ENCODE results near the gene LONP1.
"Not testable (repeated sequence)": the region's sequence is repeated elsewhere in the genome, so short reads cannot be mapped to it uniquely, and the experiment has no call there.

Gene LONP1

DNA sequence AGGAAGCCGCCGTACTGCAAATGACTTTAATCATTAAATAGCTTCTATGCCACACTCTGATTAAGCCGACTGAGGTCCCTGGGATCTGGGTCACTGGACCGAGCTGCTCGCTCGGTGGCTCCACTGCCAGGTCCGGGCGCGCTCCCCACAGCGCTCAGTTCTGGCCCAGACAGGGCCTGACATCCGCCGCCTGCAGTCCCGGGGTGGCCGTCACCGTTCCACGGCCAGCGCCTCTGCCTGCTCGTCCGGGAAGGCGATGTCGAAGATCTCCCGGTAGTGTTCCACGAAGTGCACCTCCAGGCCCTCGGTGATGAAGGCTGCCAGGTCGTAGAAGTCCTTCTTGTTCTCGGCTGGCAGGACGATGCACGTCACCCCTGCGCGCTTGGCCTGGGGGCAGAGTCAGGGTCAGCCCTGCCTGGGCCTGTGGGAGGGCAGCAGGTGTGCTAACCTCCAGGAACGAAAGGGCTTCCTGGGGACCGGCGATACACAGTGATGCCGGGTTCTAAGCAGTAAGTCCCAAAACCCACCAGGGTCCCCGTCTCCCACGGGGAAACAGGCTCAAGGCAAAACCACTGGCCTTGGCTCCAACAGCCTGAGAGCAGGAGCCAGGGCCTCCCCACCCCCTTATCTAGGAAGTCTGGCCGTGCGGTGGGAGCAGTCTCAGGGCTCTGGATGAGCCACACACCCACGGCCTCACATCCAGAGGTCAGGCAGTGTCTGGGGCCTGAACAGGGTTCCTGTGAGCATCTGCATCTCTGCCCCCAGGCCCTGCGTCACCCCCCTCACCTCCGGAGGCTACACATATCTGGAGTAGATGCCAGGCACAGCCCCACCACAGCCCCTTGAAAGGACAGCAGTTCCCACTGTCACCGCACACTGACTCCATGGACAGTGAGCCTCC is 27.9 kb downstream of the LONP1 start:
- DNase-seq = no peak

DNA sequence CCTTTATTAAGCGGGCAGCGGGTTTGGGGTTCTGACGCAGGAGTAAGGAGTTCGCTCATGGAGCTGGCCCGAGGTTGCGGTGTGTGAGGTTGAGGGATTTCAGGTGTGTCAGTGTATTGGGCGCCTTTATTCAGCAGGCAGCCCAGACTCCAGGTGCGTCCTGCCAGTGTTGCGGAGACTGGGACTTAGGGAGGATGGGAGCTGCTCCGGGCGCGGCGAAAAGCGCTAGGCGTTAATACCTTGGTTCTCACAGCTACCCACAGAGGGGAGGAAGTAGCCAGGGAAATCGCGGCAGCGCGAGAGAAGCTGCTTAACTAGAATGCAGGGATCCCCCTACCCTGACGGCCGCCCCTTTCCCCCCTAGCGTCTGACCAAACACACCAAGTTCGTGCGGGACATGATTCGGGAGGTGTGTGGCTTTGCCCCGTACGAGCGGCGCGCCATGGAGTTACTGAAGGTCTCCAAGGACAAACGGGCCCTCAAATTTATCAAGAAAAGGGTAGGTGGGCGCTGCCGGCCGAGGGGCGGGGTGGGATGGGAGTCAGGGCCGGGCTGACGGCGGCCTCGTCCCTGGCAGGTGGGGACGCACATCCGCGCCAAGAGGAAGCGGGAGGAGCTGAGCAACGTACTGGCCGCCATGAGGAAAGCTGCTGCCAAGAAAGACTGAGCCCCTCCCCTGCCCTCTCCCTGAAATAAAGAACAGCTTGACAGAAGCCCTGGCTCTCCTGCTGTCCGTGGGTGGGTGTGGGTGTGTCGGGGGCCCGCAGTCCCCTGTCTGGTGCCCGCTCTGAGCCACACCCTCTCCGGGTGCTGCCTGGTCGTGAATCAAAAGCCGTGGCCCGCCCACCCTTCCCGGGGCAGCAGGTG is 28.8 kb downstream of the LONP1 start:
- peak in 1 of 2 donors; percentile 12 for DNase-seq

DNA sequence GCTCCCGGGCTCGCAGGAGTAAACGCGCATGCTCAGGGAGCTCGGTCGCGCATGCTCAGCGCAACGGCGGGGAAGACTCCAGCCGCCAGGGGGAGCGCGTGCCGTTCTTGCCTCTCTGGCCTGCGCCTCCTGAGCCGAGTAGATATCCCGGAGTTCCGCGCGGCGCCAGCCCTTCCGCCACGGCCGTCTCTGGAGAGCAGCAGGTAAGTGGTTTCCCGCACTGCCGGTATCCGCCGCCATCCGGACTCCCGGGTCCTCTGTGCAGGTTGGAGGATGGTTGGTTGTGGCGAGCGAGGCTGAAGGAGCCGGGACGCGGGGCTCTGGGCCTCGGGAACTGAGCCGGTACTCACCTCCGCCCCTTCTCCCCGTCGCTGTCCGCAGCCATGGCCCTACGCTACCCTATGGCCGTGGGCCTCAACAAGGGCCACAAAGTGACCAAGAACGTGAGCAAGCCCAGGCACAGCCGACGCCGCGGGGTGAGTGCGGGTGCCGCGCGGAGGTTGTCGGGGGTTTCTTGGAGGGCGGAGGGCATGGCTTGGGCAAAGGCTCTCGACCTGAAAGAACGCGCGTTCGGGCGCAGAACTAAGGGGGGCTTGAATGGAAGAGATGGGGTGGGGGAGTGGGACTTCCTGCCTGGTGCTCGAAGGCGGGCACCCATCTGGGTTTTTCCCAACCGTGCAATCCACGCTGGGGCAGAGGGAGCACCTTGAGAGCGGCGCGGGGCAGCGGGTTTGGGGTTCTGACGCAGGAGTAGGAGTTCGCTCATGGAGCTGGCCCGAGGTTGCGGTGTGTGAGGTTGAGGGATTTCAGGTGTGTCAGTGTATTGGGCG is 29.6 kb downstream of the LONP1 start, which contains the start of gene RPL36:
TSS of gene RPL36 (plus strand) at position 171 of the 830 bp plus-strand sequence. CDS start at position 384, 213 bp downstream.
- DNase-seq = peak; percentile 94 to 100

DNA sequence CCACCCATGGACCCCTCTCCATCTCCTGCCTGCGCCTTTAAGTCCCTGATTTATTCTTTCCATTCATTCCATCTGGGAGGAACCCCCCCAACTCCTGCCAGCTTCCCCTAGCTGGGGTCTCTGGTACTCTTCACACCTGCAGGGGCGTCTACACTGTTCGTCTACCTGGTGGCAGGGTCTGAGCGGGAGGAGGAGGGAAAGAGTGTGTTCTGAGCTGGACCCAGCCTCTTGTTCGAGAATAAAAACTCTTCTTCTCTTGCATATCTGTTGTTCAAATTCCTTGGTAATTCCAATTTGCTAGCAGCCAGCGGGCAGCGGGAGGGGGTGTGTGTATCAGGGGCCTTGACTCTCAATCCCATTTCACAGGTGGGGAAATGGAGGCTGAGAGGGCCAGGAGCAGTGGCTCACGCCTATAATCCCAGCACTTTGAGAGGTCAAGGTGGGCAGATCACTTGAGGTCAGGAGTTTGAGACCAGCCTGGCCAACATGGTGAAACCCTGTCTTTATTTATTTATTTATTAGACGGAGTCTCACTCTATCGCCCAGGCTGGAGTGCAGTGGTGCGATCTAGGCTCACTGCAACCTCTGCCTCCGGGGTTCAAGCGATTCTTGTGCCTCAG is 31.6 kb downstream of the LONP1 start:
- not testable (repeated sequence) for DNase-seq

DNA sequence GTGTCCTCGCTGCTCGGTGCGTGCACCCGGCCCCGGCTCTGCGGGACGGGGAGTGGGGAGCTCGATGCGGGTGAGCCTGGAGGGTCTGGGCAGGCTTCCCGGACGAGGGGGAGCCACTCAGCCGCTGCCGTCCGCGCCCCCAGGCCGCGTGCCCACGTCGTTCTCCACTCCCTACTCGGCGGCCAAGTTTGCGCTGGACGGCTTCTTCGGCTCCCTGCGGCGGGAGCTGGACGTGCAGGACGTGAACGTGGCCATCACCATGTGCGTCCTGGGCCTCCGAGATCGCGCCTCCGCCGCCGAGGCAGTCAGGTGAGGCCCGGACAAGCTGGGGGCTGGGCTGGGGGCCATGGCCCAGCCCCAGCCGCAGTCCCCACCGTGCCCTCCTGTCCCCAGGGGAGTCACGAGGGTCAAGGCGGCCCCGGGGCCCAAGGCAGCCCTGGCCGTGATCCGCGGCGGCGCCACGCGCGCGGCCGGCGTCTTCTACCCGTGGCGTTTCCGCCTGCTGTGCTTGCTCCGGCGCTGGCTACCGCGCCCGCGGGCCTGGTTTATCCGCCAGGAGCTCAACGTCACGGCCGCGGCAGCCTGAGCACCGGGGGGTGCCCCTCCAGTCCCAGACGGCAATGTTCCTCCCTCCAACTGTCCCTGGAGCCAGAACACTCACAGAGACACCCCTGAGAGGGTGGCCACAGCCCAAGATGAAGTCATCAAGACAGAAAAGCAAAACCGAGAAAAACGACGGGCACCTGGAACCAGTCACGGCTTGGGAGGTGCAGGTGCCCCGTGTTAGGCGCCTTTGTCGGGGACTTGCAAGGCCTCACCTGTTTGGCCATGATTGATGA is 32.4 kb downstream of the LONP1 start:
- DNase-seq = no peak

DNA sequence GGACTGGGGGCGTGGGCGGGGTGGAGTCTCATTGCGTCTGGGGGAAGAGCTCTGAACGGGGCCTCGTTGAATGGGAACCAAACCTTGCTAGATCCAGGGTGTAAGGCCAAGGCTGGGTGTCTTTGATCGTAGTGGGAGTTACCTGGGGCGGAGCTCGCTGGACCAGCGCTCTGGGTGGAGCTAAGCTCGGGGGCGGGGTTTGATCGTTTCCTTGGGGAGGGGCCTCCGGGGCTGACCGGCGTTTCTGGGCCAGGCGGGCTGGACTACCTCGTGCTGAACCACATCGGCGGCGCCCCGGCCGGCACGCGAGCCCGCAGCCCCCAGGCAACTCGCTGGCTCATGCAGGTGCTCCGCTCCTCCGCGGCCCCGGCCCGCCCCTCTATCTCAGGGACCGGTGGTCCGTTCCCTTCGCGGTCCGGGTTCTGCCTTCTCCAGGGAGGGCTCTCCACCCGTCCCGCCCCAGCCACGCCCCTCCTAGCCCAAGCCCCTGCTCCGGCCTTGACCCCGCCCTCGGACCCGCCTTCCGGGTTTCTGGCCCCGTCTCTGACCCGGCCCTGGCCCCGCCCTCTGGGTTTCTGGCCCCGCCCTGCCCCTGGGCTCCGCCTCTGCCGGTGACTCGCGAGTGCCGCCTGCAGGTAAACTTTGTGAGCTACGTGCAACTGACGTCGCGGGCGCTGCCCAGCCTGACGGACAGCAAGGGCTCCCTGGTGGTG is 33.1 kb downstream of the LONP1 start:
- peak; percentile 93 to 100 for DNase-seq

DNA sequence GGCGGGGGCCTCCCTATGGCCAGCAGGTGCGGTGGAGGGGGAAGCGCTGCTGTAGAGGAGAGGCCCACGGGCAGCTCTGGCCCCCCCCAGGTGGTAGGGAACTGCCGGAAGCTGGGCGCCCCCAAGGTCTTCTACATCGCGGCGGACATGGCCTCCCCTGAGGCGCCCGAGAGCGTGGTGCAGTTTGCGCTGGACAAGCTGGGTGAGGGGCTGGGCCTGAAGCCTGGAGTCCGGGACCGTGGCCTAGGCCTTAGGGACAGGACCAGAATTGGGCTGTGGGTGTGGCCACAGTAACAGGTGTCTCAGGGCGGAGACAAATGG is 33.7 kb downstream of the LONP1 start:
- DNase-seq = no peak

DNA sequence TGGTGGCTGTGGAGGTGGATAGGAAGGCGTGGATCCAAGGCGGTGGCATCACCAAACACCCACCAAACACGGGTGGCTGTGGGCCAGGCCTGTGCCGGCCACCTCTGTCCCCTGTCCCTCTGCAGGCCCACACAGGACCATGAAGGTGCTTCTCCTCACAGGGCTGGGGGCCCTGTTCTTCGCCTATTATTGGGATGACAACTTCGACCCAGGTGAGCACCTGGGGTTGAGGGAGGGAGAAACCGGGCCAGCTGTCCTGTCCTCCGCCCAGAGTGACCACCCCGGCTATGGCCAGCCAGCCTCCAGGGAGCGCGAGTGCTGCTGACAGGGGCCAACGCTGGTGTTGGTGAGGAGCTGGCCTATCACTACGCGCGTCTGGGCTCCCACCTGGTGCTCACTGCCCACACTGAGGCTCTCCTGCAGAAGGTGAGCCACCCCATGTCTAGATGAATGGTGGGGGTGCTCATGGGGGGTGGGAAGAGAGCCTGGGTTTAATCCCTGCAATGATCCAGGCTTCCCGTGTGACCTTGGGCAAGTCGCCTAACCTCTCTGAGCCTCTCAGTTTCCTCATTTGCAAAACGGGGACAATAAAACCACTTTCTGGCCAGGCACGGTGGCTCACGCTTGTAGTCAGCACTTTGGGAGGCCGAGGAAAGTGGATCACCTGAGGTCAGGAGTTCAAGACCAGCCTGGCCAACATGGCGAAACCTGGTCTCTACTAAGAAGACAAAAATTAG is 35.1 kb downstream of the LONP1 start:
- no peak for DNase-seq

DNA sequence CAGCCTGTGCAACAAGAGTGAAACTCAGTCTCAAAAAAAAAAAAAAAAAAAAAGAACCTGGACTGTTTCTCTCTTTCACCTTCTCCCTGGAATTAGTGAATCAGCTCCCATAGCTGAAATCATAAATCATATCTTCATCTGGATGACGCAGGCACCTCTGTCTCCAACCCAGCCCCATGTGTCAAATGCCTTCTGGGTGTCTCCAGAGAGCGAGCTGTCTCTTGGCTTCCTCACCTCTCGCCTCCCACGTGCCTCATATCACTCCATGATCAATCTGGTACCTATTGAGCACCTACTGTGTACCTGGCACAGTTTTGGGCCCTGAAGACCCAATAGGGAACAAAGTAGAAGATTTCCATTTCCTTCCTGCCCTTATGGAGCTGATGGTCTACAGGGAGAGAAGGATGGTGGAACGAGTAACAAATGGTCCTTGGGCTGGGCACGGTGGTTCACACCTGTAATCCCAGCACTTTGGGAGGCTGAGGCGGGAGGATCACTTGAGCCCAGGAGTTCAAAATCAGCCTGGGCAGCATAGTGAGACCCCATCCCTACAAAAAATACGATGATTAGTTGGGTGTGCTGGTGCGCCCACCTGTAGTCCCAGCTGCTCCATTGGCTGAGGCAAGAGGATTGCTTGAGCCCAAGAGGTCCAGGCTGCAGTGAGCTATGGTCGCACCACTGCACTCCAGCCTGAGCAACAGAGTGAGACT is 36.6 kb downstream of the LONP1 start:
- DNase-seq = no peak

DNA sequence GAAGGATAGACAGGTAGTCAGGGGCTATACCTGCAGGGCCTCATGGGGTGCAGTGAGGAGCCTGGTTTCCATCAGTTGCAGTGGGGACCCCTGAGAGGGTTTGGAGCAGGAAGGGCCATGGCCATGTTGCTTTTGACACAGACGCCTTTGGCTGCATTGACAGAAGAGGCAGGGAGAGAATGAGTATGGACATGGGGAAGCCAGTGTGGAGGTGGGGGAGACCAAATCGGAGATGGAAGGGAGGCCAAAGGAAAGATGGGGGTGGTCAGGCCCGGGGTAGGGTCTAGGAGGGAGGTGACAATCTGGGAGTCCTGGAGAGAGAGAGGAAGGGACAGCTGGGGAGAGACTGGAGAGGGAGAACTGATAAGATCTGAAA is 37.9 kb downstream of the LONP1 start:
- DNase-seq = no peak

DNA sequence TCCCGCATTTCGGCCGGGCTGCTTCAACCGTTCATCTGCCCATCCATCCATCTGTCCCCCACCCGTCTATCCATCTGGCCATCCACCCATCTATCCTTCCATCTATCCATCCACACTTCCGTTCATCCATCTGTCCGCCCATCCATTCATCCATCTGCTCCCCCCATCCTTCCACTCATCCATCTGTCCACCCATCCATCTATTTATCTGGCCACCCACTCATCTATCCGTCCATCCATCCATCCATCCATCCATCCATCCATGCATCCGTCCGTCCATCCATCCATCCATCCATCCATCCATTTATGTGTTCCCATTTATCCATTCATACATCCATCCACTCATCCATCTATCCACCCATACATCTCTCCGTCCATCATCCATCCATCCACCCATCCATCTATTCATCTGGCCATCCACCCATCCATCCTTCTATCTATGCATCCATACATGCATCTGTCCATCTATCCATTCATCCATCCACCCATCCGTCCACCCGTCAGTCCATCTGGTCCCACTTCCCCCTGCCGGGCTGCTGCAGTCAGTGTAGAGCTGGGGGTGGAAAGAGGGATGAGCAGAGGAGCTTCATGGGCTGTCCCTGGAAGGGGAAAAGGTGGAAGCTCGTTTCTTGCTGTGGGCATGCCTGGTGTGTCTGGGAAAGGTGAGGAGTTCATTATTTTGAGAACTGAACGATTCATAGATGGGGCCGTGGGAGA is 38.4 kb downstream of the LONP1 start:
- no peak for DNase-seq

DNA sequence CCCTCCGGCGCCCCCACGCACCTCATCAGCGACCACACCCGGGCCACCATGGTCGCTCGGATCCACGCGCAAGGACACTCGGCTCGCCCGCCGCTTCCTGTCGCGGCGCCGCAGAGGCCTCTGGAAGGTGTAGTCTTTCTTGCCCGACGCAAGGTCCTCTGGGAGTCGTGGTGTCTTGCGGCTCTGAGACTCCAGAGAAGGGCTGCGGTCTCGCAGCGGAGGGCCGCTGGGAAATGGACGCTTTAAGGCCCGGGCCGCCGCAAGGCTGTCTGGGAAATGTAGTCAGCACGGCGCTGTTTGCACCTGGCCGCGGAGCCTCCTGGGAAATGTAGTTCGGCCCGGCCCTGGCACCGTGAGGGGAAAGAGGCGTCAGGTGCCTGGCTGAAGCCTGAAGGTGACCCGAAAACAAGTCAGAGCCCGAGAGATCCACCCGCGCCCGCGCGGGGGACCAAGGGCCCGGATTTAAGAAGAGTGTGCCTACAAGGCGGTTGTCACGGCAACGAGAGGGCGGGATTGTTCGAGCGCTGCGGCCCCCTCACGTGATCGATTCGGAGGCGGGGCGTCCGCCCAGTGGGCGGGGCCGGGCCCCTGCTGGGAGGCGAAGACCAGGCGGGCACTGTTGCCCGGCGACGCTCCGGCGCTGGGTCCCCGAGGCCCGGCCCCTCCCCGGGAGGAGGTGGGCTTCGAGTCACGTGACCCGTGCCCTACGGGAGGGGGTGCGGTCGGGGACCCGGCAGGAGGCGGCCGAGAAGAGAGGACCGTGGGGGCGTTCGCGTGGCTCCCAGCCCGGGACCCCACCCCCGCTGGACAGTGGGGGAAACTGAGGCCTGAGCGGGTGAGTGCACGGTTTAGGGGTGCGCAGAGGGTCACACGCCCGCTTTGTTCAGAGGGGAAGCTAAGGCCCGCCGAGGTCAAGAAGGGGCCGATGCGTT is 39.2 kb downstream of the LONP1 start, which contains the start of the genes HSD11B1L and MICOS13:
TSS of gene HSD11B1L (plus strand) at position 591 of the 932 bp plus-strand sequence. CDS start 3,806 bp downstream, outside the sequence.
TSS of gene MICOS13 (minus strand) at position 80 of the 932 bp plus-strand sequence. CDS start at position 50, 30 bp downstream.
- DNase-seq = peak; percentile 97 to 99

DNA sequence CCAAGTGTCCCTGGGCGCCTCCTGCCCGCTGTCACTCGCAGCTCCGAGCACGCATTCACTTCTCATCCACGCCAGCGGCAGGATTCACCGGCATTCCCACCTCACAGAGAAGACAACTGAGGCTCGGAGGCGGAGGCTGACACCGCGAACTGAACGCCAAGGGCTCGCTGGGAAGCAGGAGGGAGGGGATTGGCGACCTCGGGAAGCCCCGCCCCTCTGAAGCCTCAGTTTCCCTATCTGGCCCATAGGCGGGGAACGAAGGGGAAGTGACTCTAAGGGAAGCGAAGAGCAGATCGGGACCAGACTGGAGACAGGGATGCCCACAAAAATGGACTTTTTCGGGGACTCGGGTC is 39.9 kb downstream of the LONP1 start:
- peak in 1 of 2 donors; percentile 16 for DNase-seq

DNA sequence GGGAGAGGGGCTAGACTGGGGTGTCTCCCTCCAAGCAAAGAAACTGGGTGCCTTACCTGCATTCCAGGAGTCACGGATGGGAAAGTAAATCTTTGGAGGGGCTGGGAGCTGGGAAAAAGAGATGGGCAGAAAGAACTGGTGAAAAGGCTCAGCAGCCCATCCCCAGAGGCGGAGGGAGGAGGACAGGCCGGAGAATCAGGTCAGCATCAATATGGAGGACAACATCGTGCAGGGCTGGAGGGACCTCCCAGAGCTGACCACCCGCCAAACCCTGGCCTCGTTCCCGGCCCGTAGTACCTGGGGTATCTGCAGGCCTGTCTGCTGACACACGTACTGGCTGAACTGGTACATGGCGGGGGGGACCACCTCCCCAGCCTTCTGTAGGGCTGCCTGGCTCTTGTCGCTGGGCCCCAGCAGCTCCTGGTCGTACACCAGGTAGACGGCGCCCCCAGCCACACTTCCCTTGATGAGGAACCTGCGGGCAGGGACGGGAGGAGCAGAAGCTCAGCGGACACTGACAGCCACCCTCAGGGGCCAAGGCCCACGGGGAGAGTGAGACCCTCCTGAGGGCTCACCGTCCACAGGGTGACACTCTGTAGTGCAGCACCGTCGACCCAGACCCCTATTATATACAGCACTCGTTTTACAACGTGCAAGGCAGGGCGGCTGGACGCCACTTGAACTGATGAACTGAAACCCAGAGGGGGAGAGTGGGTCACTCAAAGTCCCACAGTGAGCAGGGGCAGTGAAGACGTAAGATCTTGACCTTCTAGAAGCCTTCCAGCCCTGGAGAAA is 40.5 kb downstream of the LONP1 start:
- no peak for DNase-seq

DNA sequence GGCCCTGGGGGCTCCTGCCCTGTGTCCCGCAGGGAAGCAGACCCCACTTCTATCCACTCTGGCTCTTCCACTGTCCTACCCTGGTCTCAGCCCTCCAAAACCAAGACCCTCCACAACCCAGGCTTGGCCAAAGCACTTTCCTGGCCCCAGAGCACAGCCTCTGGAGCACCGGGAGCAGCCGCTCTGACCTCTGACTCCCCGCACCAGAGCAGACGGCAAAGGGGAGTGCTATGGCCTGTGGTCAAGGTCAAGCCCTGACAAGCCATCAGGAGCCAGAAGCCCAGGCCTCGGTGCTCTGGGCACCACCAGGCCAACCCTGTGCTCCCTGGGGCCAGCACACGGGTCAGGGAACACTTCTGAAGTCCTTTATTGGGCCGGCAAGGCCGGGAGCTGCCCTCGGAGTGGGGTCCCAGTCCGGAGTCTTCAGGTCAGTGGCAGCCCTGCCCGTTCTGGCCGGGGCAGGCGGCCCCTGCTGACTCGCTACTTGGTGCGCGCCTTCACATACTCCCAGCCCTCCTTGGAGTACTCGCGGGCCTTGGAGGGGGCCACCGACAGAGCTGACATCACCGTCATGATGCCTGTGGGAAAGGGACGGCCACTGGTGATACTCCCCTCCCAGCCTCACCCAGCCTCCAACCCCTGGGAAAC is 41.8 kb downstream of the LONP1 start:
- no peak for DNase-seq

DNA sequence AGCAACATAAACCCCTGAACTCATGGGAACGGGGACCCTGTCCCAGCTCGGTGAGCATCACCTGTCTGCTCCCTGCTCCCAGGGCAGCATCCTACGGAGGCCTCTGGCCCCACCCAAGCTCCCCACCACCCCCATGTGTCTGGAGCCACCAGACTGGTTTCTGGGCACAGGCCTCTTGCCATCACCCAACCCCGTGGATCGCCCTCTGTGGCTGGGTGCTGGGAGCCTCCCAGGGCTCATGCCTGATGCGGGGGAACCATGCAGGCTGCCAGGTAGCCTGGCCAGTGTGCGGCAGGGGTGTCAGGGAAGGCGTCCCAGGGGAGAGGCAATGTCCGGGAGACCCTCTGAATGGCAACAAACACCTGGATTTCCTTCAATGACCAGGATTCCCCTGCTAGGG is 42.4 kb downstream of the LONP1 start:
- DNase-seq = no peak
